WTC11 (cell line): Measurements from ENCODE around the gene RTEL1.

Experiments used
- ATF1 ChIP-seq: sonication (generic); formaldehyde crosslinking; IDR thresholded peaks from 2 replicates; pipeline ENCODE4 v1.8.1; 2023; ENCODE audit warnings: mild to moderate bottlenecking, moderate library complexity, missing genetic modification reagents
- CTCF ChIP-seq: fragments of 200-600 bp; IDR thresholded peaks from 2 replicates; pipeline ENCODE4 v1.8.0; 2022; ENCODE audit warnings: antibody characterized with exemption
- FOXK1 ChIP-seq: sonication (generic); formaldehyde crosslinking; IDR thresholded peaks from 2 replicates; pipeline ENCODE4 v1.8.0; 2022; ENCODE audit warnings: mild to moderate bottlenecking, moderate library complexity, missing genetic modification reagents
- HMGXB4 ChIP-seq: sonication (generic); formaldehyde crosslinking; IDR thresholded peaks from 2 replicates; pipeline ENCODE4 v1.8.1; 2023; ENCODE audit warnings: mild to moderate bottlenecking, moderate library complexity, missing genetic modification reagents
- NR2C2 ChIP-seq: sonication (generic); formaldehyde crosslinking; IDR thresholded peaks from 2 replicates; pipeline ENCODE4 v1.8.0; 2022; ENCODE audit warnings: mild to moderate bottlenecking, missing genetic modification reagents
- TCF7 ChIP-seq: sonication (generic); formaldehyde crosslinking; IDR thresholded peaks from 2 replicates; pipeline ENCODE4 v1.8.0; 2022; ENCODE audit warnings: mild to moderate bottlenecking, low read depth, missing genetic modification reagents, moderate library complexity
- TEAD4 ChIP-seq: sonication (generic); formaldehyde crosslinking; IDR thresholded peaks from 2 replicates; pipeline ENCODE4 v1.8.0; 2022; ENCODE audit warnings: mild to moderate bottlenecking, missing genetic modification reagents
- TF ChIP-seq, protein P1 (sequence below): sonication (generic); formaldehyde crosslinking; IDR thresholded peaks from 2 replicates; pipeline ENCODE4 v1.8.1; 2022; ENCODE audit warnings: mild to moderate bottlenecking, moderate library complexity, missing genetic modification reagents
- TF ChIP-seq, protein P2 (sequence below): sonication (generic); formaldehyde crosslinking; IDR thresholded peaks from 2 replicates; pipeline ENCODE4 v1.8.1; 2023; ENCODE audit warnings: mild to moderate bottlenecking, missing genetic modification reagents, moderate library complexity

DNA sequence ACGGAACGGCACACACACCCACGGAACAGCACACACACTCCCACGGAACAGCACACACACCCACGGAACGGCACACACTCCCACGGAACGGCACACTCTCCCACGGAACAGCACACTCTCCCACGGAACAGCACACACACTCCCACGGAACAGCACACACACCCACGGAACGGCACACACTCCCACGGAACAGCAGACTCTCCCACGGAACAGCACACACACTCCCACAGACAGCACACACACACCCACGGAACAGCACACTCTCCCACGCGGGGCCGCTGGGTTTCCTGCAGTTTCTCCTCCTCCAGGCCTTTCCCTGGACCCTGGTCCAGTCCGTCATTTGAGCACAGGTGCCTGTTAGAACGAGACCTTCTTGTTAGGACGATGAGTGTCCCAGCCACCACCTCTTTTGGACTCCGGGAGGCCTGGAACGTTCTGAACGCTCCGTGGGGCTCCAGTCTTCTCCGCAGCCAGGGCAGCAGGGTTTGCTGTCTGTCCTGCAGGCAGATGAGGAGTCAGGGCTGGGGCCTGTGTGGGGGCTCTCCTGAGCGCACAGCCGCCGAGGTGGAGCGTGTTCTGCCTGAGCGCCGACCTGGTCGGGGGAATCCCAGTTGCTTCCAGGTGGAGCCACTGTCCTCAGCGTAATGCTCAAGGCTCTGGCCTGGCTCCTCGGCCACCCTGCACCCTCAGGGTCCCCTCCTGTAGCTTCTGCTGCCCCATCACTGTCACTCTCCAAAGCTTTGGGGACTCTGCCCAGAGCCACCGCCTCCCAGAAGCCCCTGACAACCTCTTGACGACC lies 20.8 kb downstream of the RTEL1 start:
- no peak for TF ChIP-seq FOXK1
- no peak for TF ChIP-seq NR2C2 (CRISPR knock-in tag)
- no peak for TF ChIP-seq ATF1 (CRISPR knock-in tag)
- TF ChIP-seq TEAD4: no peak
- no peak for TF ChIP-seq TCF7
- TF ChIP-seq, protein P1, sequence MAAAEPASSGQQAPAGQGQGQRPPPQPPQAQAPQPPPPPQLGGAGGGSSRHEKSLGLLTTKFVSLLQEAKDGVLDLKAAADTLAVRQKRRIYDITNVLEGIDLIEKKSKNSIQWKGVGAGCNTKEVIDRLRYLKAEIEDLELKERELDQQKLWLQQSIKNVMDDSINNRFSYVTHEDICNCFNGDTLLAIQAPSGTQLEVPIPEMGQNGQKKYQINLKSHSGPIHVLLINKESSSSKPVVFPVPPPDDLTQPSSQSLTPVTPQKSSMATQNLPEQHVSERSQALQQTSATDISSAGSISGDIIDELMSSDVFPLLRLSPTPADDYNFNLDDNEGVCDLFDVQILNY (CRISPR knock-in tag): no peak
- TF ChIP-seq, protein P2, sequence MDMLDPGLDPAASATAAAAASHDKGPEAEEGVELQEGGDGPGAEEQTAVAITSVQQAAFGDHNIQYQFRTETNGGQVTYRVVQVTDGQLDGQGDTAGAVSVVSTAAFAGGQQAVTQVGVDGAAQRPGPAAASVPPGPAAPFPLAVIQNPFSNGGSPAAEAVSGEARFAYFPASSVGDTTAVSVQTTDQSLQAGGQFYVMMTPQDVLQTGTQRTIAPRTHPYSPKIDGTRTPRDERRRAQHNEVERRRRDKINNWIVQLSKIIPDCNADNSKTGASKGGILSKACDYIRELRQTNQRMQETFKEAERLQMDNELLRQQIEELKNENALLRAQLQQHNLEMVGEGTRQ (CRISPR knock-in tag): no peak
- TF ChIP-seq CTCF: no peak
- no peak for TF ChIP-seq HMGXB4 (CRISPR knock-in tag)
